Activated CD8-positive, alpha-beta memory T cell treated with anti-CD3 and anti-CD28 coated beads, Interleukin-2, amount 50 U/mL, for 48 hours (primary cell): ENCODE results near the gene DNAJC4.

Experiments
- DNase-seq: peaks from one replicate; pipeline ENCODE4 v3.0.0-alpha.2; 2020

Gene DNAJC4

GRCh38 chr11:64230171-64230984, at the start of gene DNAJC4:
TSS of gene DNAJC4 (plus strand) at chr11:64230548. CDS start at chr11:64230855, 307 bp downstream.
- DNase-seq = peak; percentile 93

GRCh38 chr11:64180891-64181290, 49.5 kb upstream of the DNAJC4 start:
- DNase-seq = no peak

- peak; percentile 73 for DNase-seq
Measured at GRCh38 chr11:64181506-64182411, 48.6 kb upstream of the DNAJC4 start.

GRCh38 chr11:64183890-64184289, 46.5 kb upstream of the DNAJC4 start:
- DNase-seq = no peak

GRCh38 chr11:64185175-64185692, 45.1 kb upstream of the DNAJC4 start:
- no peak for DNase-seq

GRCh38 chr11:64185693-64186491, 44.5 kb upstream of the DNAJC4 start, which contains the start of gene STIP1:
TSS of gene STIP1 (plus strand) at chr11:64186171. CDS start at chr11:64186262, 91 bp downstream.
- DNase-seq = peak; percentile 98

- DNase-seq = peak; percentile 72
Measured at GRCh38 chr11:64186492-64187165, 43.7 kb upstream of the DNAJC4 start.

- no peak for DNase-seq
Measured at GRCh38 chr11:64192434-64192833, 37.9 kb upstream of the DNAJC4 start.

- no peak for DNase-seq
Measured at GRCh38 chr11:64196626-64197025, 33.7 kb upstream of the DNAJC4 start.

- DNase-seq = no peak
Measured at GRCh38 chr11:64198511-64198910, 31.8 kb upstream of the DNAJC4 start.

GRCh38 chr11:64201543-64201942, 28.8 kb upstream of the DNAJC4 start:
- no peak for DNase-seq

- DNase-seq = no peak
Measured at GRCh38 chr11:64202992-64203391, 27.4 kb upstream of the DNAJC4 start.

GRCh38 chr11:64203421-64204079, 26.8 kb upstream of the DNAJC4 start:
- no peak for DNase-seq

GRCh38 chr11:64204080-64204440, 26.3 kb upstream of the DNAJC4 start:
- DNase-seq = no peak

- DNase-seq = peak; percentile 81
Measured at GRCh38 chr11:64204464-64204989, 25.8 kb upstream of the DNAJC4 start.

- DNase-seq = peak; percentile 85
Measured at GRCh38 chr11:64206457-64207255, 23.7 kb upstream of the DNAJC4 start, which contains the start of gene FERMT3. TSS of gene FERMT3 (plus strand) at chr11:64206721. CDS start at chr11:64207365, 644 bp downstream.

GRCh38 chr11:64207256-64208085, 22.9 kb upstream of the DNAJC4 start:
- peak; percentile 89 for DNase-seq

- DNase-seq = no peak
Measured at GRCh38 chr11:64208086-64208795, 22.1 kb upstream of the DNAJC4 start.
